Stomach smooth muscle (tissue), 2 donors: ENCODE data around the gene FTCDNL1.
A peak's percentile ranks its signal among the peaks of the same experiment; 100 is the strongest.

Experiments used
- H3K27ac ChIP-seq: one replicate; pipeline ENCODE4 v1.7.0; 2013; ENCODE audit warnings: mild to moderate bottlenecking, low read length, inconsistent platforms
- H3K27me3 ChIP-seq, 2 donors: one replicate each; pipeline ENCODE4 v1.7.0; 2013; ENCODE audit warnings: low read length in 2 of 2; ENCODE audit not compliant: insufficient read depth in 2 of 2, control insufficient read depth in 1 of 2
- H3K36me3 ChIP-seq, 2 donors: one replicate each; pipeline ENCODE4 v1.7.0; 2013; ENCODE audit warnings: low read length in 2 of 2; ENCODE audit not compliant: control insufficient read depth in 2 of 2, insufficient read depth in 2 of 2
- H3K4me1 ChIP-seq: one replicate; pipeline ENCODE4 v1.7.0; 2013; ENCODE audit warnings: low read length; ENCODE audit not compliant: control insufficient read depth, insufficient read depth
- H3K4me3 ChIP-seq, 2 donors: one replicate each; pipeline ENCODE4 v1.7.0; 2013; ENCODE audit warnings: low read length in 2 of 2
- H3K9ac ChIP-seq, 2 donors: one replicate each; pipeline ENCODE4 v1.7.0; 2013; ENCODE audit warnings: low read length in 2 of 2, mild to moderate bottlenecking in 1 of 2
- H3K9me3 ChIP-seq, 2 donors: one replicate each; pipeline ENCODE4 v1.7.0; 2013; ENCODE audit warnings: low read length in 2 of 2; ENCODE audit not compliant: control insufficient read depth in 2 of 2
- donor health status: healthy.
- donor health status: Pancreatic carcinoma.

The FTCDNL1 gene

GRCh38 chr2:199850718-199851500, at the start of gene FTCDNL1:
Gene FTCDNL1, minus strand, starts transcription at chr2:199851192. Its CDS starts 2,230 bp downstream, at chr2:199848962.
- Histone ChIP-seq H3K36me3 (no peaks in the 10 kb centered on the region), H3K9ac (peak within 1 kb of the TSS in 1 of 2 donors; percentile 66), H3K4me1 (no peaks in the 10 kb centered on the region), H3K27ac (no peak within 1 kb of the TSS), H3K27me3 (no peaks in the 10 kb centered on the region), H3K9me3 (no peaks in the 10 kb centered on the region), H3K4me3 (peak within 1 kb of the TSS; percentile 77 to 84)

GRCh38 chr2:199896617-199897016, 45.6 kb upstream of the FTCDNL1 start:
- H3K27me3 ChIP-seq, result no peaks in the 10 kb centered on the region
- no peak overlapping the region for H3K9ac ChIP-seq
- no peaks in the 10 kb centered on the region for H3K4me1 ChIP-seq
- H3K36me3 ChIP-seq, result no peaks in the 10 kb centered on the region
- H3K4me3 ChIP-seq, result no peak overlapping the region
- H3K27ac ChIP-seq, result no peak overlapping the region
- H3K9me3 ChIP-seq, result no peaks in the 10 kb centered on the region

GRCh38 chr2:199895406-199895805, 44.4 kb upstream of the FTCDNL1 start:
- Histone ChIP-seq H3K4me3 (no peak overlapping the region), H3K9ac (no peak overlapping the region), H3K27ac (no peak overlapping the region), H3K9me3 (no peaks in the 10 kb centered on the region), H3K4me1 (no peaks in the 10 kb centered on the region), H3K36me3 (no peaks in the 10 kb centered on the region), H3K27me3 (no peaks in the 10 kb centered on the region)

- no peak overlapping the region for H3K4me3 ChIP-seq
These were observed 32.7 kb upstream of the FTCDNL1 start for GRCh38 chr2:199883474-199884212.

GRCh38 chr2:199882667-199883066, 31.7 kb upstream of the FTCDNL1 start:
- no peak overlapping the region for H3K9ac ChIP-seq
- H3K27ac ChIP-seq, result no peak overlapping the region
- H3K9me3 ChIP-seq, result peaks cover 0 to 4% of the 10 kb centered on the region in 2 donors
- H3K27me3 ChIP-seq, result no peaks in the 10 kb centered on the region
- H3K4me3 ChIP-seq, result no peak overlapping the region
- H3K36me3 ChIP-seq, result no peaks in the 10 kb centered on the region
- H3K4me1 ChIP-seq, result no peaks in the 10 kb centered on the region

More at GRCh38 chr2:199883474-199884212, 32.7 kb upstream of the FTCDNL1 start:
- Histone ChIP-seq H3K27me3 (no peaks in the 10 kb centered on the region), H3K4me1 (no peaks in the 10 kb centered on the region), H3K27ac (no peak overlapping the region), H3K9ac (no peak overlapping the region), H3K9me3 (no peaks in the 10 kb centered on the region), H3K36me3 (no peaks in the 10 kb centered on the region)

- no peak overlapping the region for H3K27ac ChIP-seq
- H3K4me1 ChIP-seq, result no peaks in the 10 kb centered on the region
- H3K4me3 ChIP-seq, result no peak overlapping the region
- H3K27me3 ChIP-seq, result no peaks in the 10 kb centered on the region
- H3K9ac ChIP-seq, result no peak overlapping the region
- no peaks in the 10 kb centered on the region for H3K36me3 ChIP-seq
- H3K9me3 ChIP-seq, result peaks cover 3 to 4% of the 10 kb centered on the region in 2 donors
These were observed 24.4 kb upstream of the FTCDNL1 start for GRCh38 chr2:199875400-199875799.

- Histone ChIP-seq H3K9me3 (peaks cover 3 to 4% of the 10 kb centered on the region in 2 donors), H3K36me3 (no peaks in the 10 kb centered on the region), H3K27me3 (no peaks in the 10 kb centered on the region), H3K9ac (no peak overlapping the region), H3K4me1 (no peaks in the 10 kb centered on the region), H3K27ac (no peak overlapping the region), H3K4me3 (no peak overlapping the region)
These were observed 23.2 kb upstream of the FTCDNL1 start for GRCh38 chr2:199874209-199874608.

GRCh38 chr2:199870581-199870980, 19.6 kb upstream of the FTCDNL1 start:
- H3K4me3 ChIP-seq, result no peak overlapping the region
- H3K9me3 ChIP-seq, result peaks cover 0 to 3% of the 10 kb centered on the region in 2 donors
- no peaks in the 10 kb centered on the region for H3K27me3 ChIP-seq
- H3K9ac ChIP-seq, result no peak overlapping the region
- H3K36me3 ChIP-seq, result no peaks in the 10 kb centered on the region
- no peak overlapping the region for H3K27ac ChIP-seq
- no peaks in the 10 kb centered on the region for H3K4me1 ChIP-seq

GRCh38 chr2:199869653-199870052, 18.7 kb upstream of the FTCDNL1 start:
- no peak overlapping the region for H3K9ac ChIP-seq
- peaks cover 0 to 3% of the 10 kb centered on the region in 2 donors for H3K9me3 ChIP-seq
- no peaks in the 10 kb centered on the region for H3K27me3 ChIP-seq
- no peak overlapping the region for H3K27ac ChIP-seq
- no peak overlapping the region for H3K4me3 ChIP-seq
- H3K4me1 ChIP-seq, result no peaks in the 10 kb centered on the region
- no peaks in the 10 kb centered on the region for H3K36me3 ChIP-seq

GRCh38 chr2:199869227-199869541, 18.2 kb upstream of the FTCDNL1 start:
- Histone ChIP-seq H3K9ac (no peak overlapping the region), H3K27me3 (no peaks in the 10 kb centered on the region), H3K36me3 (no peaks in the 10 kb centered on the region), H3K4me1 (no peaks in the 10 kb centered on the region), H3K4me3 (no peak overlapping the region), H3K27ac (no peak overlapping the region), H3K9me3 (peaks cover 0 to 3% of the 10 kb centered on the region in 2 donors)
